Myocyte (in vitro differentiated cells): ENCODE measurements around the gene TCP11L1. TPM values are rescaled to one million over a fixed set of nuclear protein-coding genes. Genes with fewer than 3 reads are reported as not detected.
"Not testable (repeated sequence)": the region's sequence is repeated elsewhere in the genome, so short reads cannot be mapped to it uniquely, and the experiment has no call there.

Source experiments
- DNase-seq: peaks from one replicate; pipeline ENCODE4 v3.0.0-alpha.2; 2012; ENCODE audit warnings: low read depth
- total RNA-seq: library from RNA; depleted of rRNA; stranded (reverse); fragments of >200 nt; gene quantifications from 2 replicates; pipeline ENCODE4 v1.2.3, GENCODE V29; 2014

TCP11L1 gene
- total RNA-seq, 1 donor from 2014 or later: 20.3 TPM

DNA sequence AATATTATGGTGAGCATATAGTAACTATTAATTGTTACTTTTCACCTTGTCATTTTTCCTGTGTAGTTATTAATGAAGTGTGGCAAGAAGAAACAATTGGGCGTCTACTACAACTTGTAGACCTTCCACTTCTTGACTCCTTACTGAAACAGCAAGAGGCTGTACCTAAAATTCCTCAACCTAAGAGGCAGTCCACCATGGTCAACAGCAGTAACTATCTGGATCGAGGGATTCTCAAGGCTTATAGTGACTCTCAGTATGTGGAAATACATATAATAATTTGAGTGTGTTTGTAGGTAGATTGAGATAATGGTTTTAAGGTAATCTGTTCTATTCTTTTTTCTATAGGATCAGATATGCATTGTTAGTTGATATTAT lies 10.8 kb upstream of the TCP11L1 start:
- no peak for DNase-seq

DNA sequence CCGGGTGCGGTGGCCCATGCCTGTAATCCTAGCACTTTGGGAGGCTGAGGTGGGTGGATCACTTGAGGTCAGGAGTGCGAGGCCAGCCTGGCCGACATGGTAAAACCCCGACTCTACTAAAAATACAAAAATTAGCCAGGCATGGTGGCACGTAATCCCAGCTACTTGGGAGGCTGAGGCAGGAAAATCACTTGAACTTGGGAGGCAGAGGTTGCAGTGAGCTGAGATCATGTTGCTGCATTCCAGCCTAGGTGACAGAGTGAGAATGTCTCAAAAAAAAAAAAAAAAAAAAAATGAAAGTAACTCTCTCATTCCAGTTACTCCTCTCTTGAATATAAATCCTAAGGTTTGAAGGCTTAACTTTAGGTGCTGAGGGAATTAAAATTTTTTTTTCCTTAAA lies 10.2 kb upstream of the TCP11L1 start:
- not testable (repeated sequence) for DNase-seq

DNA sequence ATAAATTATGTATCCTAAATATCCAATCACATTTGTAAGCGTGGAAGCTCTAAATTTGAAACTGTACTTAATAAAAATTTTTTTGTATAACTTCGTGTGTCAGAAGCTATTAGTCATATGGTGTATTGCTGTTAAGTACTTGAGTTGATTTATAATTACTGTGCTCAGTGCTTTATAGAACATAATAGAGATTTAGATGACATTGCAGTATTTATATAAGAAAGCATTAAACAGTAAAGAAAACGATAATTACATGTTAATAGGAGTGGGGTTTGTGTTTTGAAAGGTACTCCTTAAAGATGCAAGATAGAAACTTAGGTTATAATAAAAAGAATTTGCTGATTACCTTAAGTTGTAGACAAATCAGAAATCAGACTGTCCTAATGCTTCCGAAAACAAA lies 5.9 kb upstream of the TCP11L1 start:
- DNase-seq: no peak

DNA sequence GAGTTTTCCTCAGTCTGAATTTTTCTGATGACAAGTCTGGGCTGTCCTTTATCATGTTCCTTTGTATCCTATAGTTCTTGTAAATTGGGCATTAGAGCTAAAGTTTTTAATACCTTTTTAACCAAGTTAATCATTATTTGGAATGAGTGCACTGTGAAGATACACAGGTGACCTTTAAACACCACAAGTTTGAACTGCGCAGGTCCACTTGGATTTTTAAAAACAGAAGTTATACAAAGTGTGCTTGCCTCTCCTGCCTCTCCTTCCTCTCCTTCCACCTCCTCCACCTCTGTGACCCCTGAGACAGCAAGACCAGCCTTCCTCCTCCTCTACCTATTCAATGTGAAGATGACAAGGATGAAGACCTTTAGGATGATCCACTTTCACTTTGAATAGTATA lies 4.4 kb upstream of the TCP11L1 start:
- no peak for DNase-seq

DNA sequence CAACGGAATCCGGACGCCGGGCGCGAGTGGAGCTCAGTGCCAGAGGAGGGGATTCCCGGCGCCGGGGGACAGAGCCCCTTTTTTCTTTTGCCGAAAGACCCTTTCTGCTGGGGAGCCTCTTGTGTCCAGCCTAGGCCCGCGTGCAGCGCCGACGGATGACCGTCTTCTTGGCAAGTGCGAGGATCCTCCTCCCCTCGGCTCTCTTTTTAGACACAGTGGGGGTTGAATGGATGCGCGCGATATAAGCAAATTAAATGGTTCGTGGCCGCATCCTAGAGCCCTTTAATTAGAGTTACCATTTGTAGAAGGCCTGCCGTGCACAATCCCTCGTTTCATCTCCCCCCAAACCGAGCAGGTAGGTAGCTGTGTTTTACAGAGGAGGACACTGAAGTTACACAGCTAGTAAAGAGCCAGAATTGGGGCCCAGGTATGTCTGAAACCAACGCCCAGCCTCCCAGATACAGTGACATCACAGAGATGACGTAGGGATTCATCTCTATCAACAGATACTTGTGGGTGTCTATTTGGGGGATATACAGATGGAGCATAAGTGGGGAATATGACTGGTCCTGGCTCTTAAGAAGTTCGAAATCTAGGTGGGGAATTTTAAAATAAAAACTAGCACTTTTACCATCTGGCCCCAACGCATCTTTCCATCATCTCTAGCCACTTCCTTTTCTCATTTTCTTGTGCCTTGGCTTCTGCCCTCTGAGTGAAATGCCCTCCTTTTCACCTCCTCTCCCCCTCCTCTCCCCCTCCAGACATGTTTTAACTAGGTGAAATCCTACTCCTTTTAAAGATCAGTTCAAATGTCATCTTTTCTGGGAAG lies 875 bp downstream of the TCP11L1 start:
- DNase-seq: peak; percentile 52

DNA sequence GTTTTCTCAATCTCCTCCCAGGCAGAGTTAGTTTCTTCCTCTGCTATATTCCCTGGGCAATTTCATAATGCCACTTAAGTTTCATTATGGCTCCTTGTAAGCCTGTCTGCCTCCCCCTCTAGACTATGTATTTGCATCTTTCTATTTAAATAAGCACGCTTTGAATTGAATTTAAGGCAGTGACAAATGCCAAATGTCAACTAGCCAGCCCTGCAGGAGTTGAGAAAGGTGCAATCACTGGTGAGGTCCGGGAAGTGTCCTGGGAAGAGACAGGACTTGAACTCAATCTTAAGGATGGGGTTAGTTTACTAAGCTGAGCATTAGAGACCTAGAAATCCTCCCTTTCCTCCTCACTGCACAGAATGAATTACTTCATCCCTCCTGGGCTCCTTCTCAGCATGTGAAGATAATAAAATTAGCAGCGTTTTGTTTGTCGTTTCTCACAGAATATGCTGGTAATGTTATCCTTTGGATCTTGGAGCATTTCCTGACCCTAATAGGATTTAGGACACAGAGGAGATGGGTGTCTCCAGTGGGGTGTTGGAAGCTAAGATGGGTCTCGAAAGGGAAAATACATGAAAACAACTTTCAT lies 1.6 kb downstream of the TCP11L1 start:
- DNase-seq: no peak

DNA sequence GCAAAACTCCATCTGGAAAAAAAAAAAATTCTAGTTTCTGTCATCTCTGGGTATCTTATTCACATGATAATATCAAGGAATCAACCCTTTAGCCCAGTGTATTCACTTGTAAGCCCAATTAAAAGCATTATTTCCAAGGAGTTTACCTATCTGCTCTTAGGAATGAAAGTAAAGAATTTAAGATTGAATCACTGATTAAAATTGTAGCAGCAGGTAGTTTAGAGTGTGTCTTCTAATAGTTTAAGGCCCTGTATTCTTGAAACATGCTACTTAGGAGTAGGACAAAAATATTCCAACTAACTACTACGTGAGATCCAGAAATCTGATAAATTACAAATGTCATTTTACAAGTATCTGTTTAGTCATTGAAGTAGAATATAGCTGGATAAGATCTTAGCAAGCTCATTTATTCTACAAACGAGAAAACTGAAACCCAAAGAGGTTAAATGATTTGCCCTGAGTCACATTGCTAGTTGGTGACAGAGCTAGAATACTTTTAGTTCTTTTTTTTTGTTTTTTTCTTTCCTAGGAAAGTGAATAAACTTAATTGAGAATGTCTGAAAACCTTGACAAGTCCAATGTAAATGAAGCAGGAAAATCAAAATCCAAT lies 4.0 kb downstream of the TCP11L1 start:
- DNase-seq: no peak

DNA sequence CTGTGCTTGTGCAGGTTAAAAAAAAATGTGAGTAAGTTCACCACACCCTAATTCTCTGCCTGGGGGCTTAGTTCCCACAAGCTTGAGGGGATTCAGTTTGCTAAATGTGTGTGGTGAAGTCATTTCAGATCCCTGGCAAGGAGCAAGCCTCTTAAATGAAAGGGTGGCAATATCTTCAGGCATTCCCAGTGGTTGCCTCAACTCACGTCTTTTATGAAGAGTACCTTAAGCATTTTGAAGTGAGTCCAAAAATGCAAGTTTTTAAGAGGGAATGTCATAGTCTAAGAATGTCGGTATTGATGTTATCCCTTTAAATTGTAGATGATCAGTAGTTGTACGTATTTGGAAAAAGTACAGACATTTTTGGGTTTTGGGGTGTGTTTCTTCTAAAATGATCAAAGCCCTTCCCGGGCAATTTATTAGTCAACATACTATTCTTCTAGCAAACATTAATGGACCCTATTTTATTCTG lies 4.9 kb downstream of the TCP11L1 start:
- DNase-seq: peak; percentile 21

DNA sequence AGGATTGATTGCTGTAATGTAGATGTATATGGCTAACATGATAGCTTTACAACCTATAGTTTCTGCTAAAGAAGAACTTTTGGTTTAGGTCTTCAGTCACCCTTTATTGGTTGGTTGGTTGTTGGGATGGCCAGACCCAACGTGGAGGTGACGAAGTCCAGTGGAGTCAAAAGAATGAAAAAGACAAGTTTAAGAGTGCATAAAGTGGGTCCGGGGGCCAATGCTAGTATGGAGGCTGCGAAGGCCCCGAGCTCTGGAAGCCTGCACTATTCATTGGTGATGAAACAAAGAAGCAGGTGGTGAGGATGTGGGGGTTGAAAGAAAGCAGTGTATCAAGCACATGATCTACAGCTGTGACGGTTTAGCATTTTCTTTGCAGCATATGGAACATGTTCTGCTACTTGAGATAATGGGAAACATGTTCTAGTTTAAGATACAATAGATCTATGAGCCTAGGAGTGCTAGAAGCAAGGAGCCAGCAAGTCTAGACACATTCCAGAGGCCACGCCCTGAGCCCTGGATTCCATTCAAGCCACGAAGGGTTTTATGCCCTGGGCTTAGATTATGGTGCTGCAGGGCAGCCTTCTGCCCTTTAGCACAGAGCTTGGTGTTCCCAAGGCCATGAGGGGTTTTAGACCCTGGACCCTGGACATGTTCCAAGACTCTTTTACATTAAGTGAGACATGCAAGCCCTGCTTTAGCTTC lies 6.3 kb downstream of the TCP11L1 start:
- DNase-seq: peak; percentile 52

DNA sequence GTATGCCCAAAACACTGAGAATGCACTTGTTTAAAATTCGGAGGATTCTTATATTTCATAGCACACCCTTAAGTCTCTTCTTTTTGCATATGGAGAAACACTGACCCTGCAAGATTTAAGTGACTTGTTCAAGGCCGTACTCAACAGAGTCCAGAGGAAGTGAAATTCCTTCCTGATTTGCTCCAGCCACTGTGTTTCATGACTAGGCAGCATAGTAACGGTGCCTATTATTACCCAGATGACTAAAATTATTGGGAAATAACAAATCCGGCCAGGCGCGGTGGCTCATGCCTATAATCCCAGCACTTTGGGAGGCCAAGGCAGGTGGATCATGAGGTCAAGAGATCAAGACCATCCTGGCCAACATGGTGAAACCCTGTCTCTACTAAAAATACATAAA lies 9.3 kb downstream of the TCP11L1 start:
- not testable (repeated sequence) for DNase-seq

DNA sequence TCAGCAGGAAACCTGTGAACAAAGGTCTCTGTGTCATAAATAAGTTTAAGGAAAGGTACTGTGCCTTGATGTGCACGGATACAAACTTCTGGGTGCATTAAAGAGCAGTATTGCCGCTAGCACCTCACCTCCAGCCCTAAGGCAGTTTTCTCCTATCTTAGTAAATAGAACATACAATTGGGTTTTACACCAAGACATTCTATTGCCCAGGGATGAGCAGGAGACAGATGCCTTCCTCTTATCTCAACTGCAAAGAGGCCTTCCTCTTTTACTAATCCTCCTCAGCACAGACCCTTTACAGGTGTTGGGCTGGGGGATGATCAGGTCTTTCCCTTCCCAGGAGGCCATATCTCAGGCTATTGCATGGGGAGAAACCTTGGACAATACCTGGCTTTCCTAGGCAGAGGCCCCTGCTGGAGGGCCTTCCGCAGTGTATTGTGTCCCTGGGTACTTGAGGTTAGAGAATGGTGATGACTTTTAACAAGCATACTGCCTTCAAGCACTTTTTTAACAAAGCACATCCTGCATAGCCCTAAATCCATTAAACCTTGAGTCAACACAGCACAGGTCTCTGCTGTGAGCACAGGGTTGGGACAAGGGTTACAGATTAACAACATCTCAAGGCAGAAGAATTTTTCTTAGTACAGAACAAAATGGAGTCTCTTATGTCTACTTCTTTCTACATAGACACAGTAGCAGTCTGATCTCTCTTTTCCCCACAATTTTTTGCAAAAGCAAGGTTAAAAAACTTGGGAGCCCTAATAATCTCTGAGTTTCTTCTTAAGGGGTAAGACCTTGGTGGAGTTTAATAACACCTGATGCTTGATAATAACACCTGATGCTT lies 10.4 kb downstream of the TCP11L1 start:
- DNase-seq: not testable (repeated sequence)

DNA sequence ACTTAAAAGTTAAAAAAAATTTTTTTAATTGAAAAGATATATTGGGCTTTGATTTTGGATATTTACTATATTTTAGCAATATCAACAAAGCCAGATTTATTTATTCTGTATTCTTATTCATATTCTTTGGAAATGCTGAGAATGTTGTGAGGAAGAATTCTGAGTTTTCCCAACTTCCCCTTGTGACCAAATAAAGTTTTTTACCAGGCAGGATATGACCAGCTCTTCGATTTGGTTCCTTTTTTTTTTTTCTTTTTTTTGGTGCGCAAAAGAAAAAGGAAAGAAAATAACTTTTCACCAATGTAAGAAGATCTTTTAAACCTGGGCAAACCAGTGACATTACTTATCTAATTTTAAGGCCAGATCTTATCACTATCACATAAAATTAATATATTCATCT lies 12.9 kb downstream of the TCP11L1 start:
- no peak for DNase-seq

DNA sequence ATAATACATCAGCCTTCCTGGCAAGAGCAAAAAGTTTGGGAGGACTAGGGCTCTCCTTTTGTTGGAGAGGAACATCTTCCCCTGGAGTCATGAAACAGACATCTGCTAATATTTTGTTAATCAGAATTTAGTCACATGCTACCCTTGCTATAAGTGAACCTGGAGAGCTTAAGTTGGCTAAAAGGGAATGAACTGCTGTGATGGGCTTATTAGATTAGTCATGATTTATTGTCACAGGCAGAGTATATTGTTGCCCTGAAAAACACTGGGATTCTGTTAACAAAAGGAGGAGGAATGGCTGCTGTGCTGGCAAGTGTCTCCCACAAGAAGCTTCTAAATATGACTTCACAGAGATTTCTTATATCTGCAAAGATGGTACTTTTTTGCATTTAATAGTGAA lies 16.0 kb downstream of the TCP11L1 start:
- no peak for DNase-seq

DNA sequence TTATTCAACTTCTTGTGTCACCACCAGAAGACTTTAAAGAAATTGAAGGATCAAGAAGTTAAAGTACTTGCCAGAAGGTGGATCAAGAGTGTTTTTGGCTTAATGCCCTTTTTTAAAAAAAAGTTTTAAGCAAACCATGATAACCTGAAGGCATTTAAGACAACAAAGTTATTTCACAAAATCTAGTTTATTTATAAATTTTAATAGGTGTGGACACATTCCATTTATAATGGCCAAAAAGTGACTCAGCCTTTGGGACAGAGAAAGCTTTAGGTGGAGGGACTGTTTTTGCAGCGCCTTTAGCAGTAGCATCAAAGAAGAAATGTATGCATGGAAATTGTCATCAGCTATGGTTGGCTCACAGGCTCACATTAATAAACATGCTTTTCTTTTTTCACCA lies 17.9 kb downstream of the TCP11L1 start:
- no peak for DNase-seq

DNA sequence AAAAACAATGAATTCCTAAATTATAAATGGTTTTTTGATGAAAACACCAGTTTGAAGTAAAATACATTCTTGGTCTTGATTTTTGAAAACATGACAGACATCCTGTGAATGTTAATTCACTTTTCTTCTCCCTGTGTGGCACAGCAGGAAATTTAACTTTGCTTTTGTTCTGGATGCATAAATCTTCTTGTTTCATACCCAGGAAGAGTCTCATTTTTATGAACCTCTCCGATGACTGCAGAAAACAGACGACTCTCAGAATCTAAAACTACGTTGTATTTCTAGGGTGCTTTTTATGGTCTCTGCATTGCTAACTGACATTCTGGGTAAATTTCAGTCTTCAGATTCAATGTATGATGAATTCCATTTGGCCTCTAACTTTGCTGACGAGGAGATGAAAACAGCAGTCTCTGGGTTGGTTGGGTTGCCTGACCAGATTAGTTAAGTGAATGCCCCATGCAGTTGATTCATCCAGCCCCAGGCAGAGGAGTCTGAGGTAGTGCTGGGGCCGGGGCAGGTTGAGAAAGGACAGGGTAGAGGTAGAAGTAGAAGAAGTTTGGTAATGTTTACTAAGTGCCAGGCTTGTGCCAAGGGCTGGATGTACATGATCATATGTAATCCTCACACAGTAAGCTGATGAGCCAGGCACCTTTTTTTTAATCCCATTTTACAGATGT lies 20.1 kb downstream of the TCP11L1 start:
- DNase-seq: no peak

DNA sequence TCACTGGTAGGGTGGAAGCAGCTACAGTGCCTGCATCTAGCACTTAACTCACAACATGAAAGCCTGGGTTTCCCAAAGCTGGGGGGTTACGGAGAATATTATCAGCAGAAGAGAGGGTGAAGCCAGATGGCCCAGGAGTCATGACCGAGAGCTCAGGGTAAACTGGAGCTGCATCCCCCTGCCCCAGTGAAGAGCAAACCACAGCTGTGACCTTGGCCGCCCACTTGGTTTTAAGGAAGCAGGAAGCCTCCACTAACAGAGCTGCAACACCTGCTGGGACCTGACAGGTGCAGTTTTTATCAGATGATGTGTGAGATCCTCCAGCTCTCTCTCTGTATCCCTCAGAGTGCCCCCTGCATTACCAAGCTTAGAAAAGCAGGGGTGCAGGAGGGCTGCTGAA lies 20.9 kb downstream of the TCP11L1 start:
- DNase-seq: peak; percentile 65

DNA sequence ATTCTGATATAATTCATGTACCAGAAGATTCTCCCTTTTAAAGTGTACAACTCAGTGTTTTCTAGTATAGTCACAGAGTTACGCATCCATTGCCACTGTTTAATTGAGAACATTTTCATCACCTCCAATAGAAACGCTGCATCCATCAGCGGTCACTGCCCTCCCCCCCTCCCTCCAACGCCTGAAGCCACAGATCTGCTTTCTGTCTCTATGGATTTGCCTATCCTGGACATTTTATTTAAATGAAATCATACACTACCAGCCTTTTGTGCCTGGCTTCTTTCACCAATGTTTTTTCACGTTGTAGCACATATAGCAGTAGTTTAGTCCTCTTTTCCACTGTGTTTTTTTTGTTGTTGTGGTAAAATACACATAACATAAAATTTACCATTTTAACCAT lies 22.8 kb downstream of the TCP11L1 start:
- DNase-seq: no peak

DNA sequence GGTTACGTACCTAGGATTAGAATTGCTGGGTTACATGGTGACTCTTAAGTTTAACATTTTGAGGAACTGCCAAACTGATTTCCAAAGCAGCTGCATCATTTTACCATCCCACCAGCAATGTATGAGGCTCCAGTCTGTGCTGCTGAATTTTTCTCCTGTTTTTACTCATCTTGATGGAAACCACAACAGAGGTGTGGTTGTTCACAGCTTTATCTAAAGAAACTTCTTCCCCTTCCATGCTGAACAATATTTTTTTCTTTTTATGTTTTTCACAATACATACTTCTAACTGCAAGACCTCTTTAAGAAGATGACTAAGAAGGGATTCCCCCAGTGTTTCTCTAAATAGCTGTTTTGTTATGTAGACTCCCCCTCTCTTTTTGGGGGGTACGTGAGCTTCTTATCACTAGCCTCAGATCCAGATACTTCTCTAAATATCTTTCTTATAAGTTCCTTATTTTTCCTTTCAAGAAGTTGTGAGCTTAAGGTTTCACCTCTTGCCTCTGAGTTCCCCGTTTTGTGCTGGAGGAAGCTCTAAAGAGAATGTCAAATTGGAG lies 24.0 kb downstream of the TCP11L1 start:
- no peak for DNase-seq

DNA sequence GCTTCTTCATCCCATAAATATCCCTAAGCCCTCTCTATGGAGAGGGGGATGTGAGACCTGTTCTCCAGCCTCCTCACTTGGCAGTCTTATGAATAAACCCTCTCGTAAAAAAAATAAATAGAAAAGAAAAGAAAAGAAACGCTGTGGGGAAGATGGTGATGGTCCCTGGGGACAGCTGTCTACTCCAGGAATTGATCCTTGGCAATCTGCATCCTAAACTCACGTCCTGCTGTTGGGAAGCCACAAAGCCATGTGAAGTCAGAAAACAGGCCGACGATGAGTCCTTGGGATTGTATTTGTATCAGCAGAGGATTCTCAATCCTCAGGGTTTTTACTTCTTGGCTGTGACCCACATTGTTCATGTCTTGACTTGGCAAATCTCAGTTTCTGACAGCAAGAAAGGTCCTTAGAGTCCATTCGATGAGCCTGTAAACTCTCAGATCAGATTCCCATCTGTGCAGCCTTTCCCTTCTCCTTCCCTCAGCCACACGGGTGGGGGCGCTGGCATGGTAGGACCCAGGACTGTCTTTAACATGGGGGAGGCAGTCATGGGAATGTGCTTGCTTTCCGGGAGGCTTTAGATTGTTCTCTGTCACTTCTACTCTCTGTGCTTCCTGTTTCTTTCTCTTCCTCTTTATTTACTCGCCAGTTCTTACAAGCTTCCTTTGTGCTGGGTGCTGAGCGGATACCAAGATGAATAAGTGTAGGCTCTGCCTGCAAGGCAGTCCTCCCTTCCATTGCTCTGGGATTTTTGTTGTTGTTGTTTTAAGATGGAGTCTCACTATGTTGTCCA lies 24.9 kb downstream of the TCP11L1 start:
- peak; percentile 15 for DNase-seq
